ENCODE data around the gene CCDC187.

- TF ChIP-seq CTCF (IDR thresholded peaks at IDR 0.05) (no peak), POLR2AphosphoS5 (IDR thresholded peaks at IDR 0.05; ENCODE audit: insufficient read depth in 1 of 2, low read depth in 1 of 2) (no peak), POLR2A (IDR thresholded peaks at IDR 0.05) (no peak)
These were observed 83.7 kb downstream of the CCDC187 start for GRCh38 chr9:136220017-136220729.
